HEK293 (cell line): ENCODE results near the gene LILRA6.
"Not testable (repeated sequence)": the region's sequence is repeated elsewhere in the genome, so short reads cannot be mapped to it uniquely, and the experiment has no call there.

Experiments
- CTCF ChIA-PET: fragments of 350-600 bp; formaldehyde crosslinking; extraction: SDS; loops from one replicate; lab custom pipeline; 2021; ENCODE audit warnings: antibody characterized with exemption; lab: Yijun Ruan, JAX
- POLR2A ChIA-PET: fragments of 300-600 bp; formaldehyde crosslinking; extraction: SDS; loops from one replicate; lab custom pipeline; 2020; ENCODE audit warnings: antibody characterized with exemption, inconsistent platforms; lab: Yijun Ruan, JAX
- H3K27ac ChIP-seq: fragments of 200-500 bp; sonication (Bioruptor generic); 2 replicates; pipeline ENCODE4 v1.5.1; 2014; ENCODE audit warnings: low read depth, low read length, control low read depth, inconsistent platforms; ENCODE audit errors: extremely low read depth
- H3K36me3 ChIP-seq, 2 experiments: fragments of 200-500 bp in 1 of 2; sonication (Bioruptor generic) in 1 of 2; 1 replicate in 1 of 2; 2 replicates in 1 of 2; pipeline ENCODE4 v1.5.1; 2014 to 2017; ENCODE audit warnings: inconsistent platforms in 2 of 2, low read length in 2 of 2; ENCODE audit not compliant: control insufficient read depth in 2 of 2, insufficient read depth in 1 of 2
- H3K4me1 ChIP-seq: fragments of 200-500 bp; sonication (Bioruptor generic); 2 replicates; pipeline ENCODE4 v1.5.1; 2014; ENCODE audit warnings: mild to moderate bottlenecking, low read length, inconsistent platforms; ENCODE audit not compliant: control insufficient read depth, insufficient read depth
- H3K4me3 ChIP-seq: 2 replicates; pipeline ENCODE4 v1.5.1; 2011; ENCODE audit warnings: low read depth, mild to moderate bottlenecking, control low read depth, low read length, moderate library complexity
- H3K9me3 ChIP-seq: fragments of 200-500 bp; sonication (Bioruptor generic); 2 replicates; pipeline ENCODE4 v1.5.1; 2014; ENCODE audit warnings: low read depth, low read length, inconsistent platforms; ENCODE audit not compliant: control insufficient read depth, insufficient read depth
- EGR2 ChIP-seq: fragments of 450-650 bp; formaldehyde crosslinking; IDR thresholded peaks from 2 replicates; pipeline ENCODE4 v1.5.1; 2016; ENCODE audit warnings: low read depth, missing biosample characterization, missing genetic modification characterization
- TCF7L2 ChIP-seq: IDR thresholded peaks from 2 replicates; pipeline ENCODE4 v1.6.1; 2011; ENCODE audit warnings: low read depth, mild to moderate bottlenecking, inconsistent platforms, low read length, moderate library complexity, borderline replicate concordance
- TSHZ1 ChIP-seq: fragments of 450-650 bp; formaldehyde crosslinking; IDR thresholded peaks from 2 replicates; pipeline ENCODE4 v1.5.1; 2016; ENCODE audit warnings: missing biosample characterization, missing genetic modification characterization, borderline replicate concordance
- ZNF10 ChIP-seq: fragments of 450-650 bp; formaldehyde crosslinking; IDR thresholded peaks from 2 replicates; pipeline ENCODE4 v1.5.1; 2017; ENCODE audit warnings: missing biosample characterization, missing genetic modification characterization
- ZNF169 ChIP-seq: fragments of 450-650 bp; formaldehyde crosslinking; IDR thresholded peaks from 2 replicates; pipeline ENCODE4 v1.5.1; 2016; ENCODE audit warnings: missing biosample characterization, missing genetic modification characterization
- ZNF513 ChIP-seq: fragments of 450-650 bp; IDR thresholded peaks from 2 replicates; pipeline ENCODE4 v1.5.1; 2018; ENCODE audit warnings: missing biosample characterization, missing genetic modification characterization
- ZNF518A ChIP-seq: fragments of 450-650 bp; formaldehyde crosslinking; conservative IDR thresholded peaks from 2 replicates; pipeline ENCODE4 v1.5.1; 2016; ENCODE audit warnings: low read depth, missing biosample characterization, missing genetic modification characterization
- ZNF596 ChIP-seq: fragments of 450-650 bp; IDR thresholded peaks from 2 replicates; pipeline ENCODE4 v1.5.0; 2018; ENCODE audit warnings: missing biosample characterization, mild to moderate bottlenecking, missing genetic modification characterization, moderate library complexity
- ZNF776 ChIP-seq: fragments of 450-650 bp; formaldehyde crosslinking; IDR thresholded peaks from 2 replicates; pipeline ENCODE4 v1.5.0; 2017; ENCODE audit warnings: missing biosample characterization, missing genetic modification characterization, borderline replicate concordance
- ZNF792 ChIP-seq: fragments of 450-650 bp; formaldehyde crosslinking; IDR thresholded peaks from 2 replicates; pipeline ENCODE4 v1.5.1; 2016; ENCODE audit warnings: missing biosample characterization, missing genetic modification characterization

Gene LILRA6

GRCh38 chr19:54230031-54230430 lies 12.6 kb downstream of the LILRA6 start (continued):
- TF ChIP-seq ZNF513 (tag by site-specific recombination): no peak
- no peak for TF ChIP-seq ZNF169 (tag by site-specific recombination)
- TF ChIP-seq ZNF518A (tag by site-specific recombination): no peak

GRCh38 chr19:54229146-54229545 lies 13.4 kb downstream of the LILRA6 start:
- CTCF ChIA-PET: interaction anchor here (0.7 kb wide), 1 partner anchor 56 kb away, joined by 3 read pairs; the partner anchor contains the start of gene TMC4

GRCh38 chr19:54224619-54225018 lies 18.0 kb downstream of the LILRA6 start:
- peak; percentile 55; the same call in 1 of the 2 replicates for TF ChIP-seq EGR2 (tag by site-specific recombination)
- H3K9me3 ChIP-seq, H3K4me3 ChIP-seq, H3K4me1 ChIP-seq, H3K27ac ChIP-seq, POLR2A ChIA-PET, H3K36me3 ChIP-seq: not testable (repeated sequence)
- CTCF ChIA-PET: interaction anchor here (0.6 to 1.2 kb wide), 2 partner anchors 12 to 41 kb away, joined by 4 to 6 read pairs; no protein-coding TSS in a partner anchor

More at GRCh38 chr19:54229146-54229545, 13.4 kb downstream of the LILRA6 start:
- Histone ChIP-seq H3K27ac (no peak overlapping the region), H3K4me3 (no peak overlapping the region), H3K9me3 (no peaks in the 10 kb centered on the region), H3K36me3 (no peaks in the 10 kb centered on the region; a peak in 1 of 3 replicates), H3K4me1 (peaks cover 2% of the 10 kb centered on the region; the same call in 1 of the 2 replicates)
- POLR2A ChIA-PET: interaction anchor here (0.7 to 0.9 kb wide), 2 partner anchors 28 to 37 kb away, joined by 3 read pairs; partner anchors contain the start of gene RPS9
- no peak for TF ChIP-seq TSHZ1 (tag by site-specific recombination)
- no peak for TF ChIP-seq ZNF596 (tag by site-specific recombination)
- no peak for TF ChIP-seq ZNF776 (tag by site-specific recombination)
- TF ChIP-seq TCF7L2: no peak
- no peak for TF ChIP-seq ZNF10
- no peak for TF ChIP-seq ZNF792

GRCh38 chr19:54223937-54224281 lies 18.7 kb downstream of the LILRA6 start:
- CTCF ChIA-PET, H3K9me3 ChIP-seq: not testable (repeated sequence)

GRCh38 chr19:54223277-54223936 lies 19.2 kb downstream of the LILRA6 start:
- H3K27ac ChIP-seq, H3K4me3 ChIP-seq, H3K4me1 ChIP-seq, H3K9me3 ChIP-seq, H3K36me3 ChIP-seq, CTCF ChIA-PET: not testable (repeated sequence)
- POLR2A ChIA-PET: interaction anchor here (0.9 kb wide), 1 partner anchor 13 kb away, joined by 3 read pairs; no protein-coding TSS in a partner anchor

More at GRCh38 chr19:54223937-54224281, 18.7 kb downstream of the LILRA6 start:
- not testable (repeated sequence) for H3K4me3 ChIP-seq, H3K4me1 ChIP-seq, H3K27ac ChIP-seq, H3K36me3 ChIP-seq
- POLR2A ChIA-PET: interaction anchor here (0.9 kb wide), 1 partner anchor 14 kb away, joined by 3 read pairs; no protein-coding TSS in a partner anchor
